ENCODE measurements around the gene PRKCG.
"Not testable (repeated sequence)": the region's sequence is repeated elsewhere in the genome, so short reads cannot be mapped to it uniquely, and the experiment has no call there.

Gene PRKCG

GRCh38 chr19:53868091-53868891, 13.7 kb upstream of the PRKCG start:
- Histone ChIP-seq H3K79me2 (ENCODE audit: insufficient read depth, low read length) (no peaks in the 10 kb centered on the region), H3K27ac (ENCODE audit: low read depth, low read length, poor library complexity, severe bottlenecking) (no peak overlapping the region), H2AFZ (ENCODE audit: low read length) (no peak overlapping the region), H4K20me1 (ENCODE audit: insufficient read depth, low read length) (no peaks in the 10 kb centered on the region), H3K27me3 (ENCODE audit: insufficient read depth, low read length) (no peaks in the 10 kb centered on the region), H3F3A (ENCODE audit: insufficient read depth, low read length) (no peaks in the 10 kb centered on the region), H3K4me1 (ENCODE audit: insufficient read depth, low read length, severe bottlenecking) (no peaks in the 10 kb centered on the region), H3K4me2 (ENCODE audit: low read length) (no peak overlapping the region), H3K36me3 (ENCODE audit: insufficient read depth, low read length) (no peaks in the 10 kb centered on the region), H3K9me3 (ENCODE audit: low read length) (no peaks in the 10 kb centered on the region), H3K9ac (ENCODE audit: low read length) (no peak overlapping the region), H3K9me2 (ENCODE audit: low read depth, low read length) (no peaks in the 10 kb centered on the region), H3K4me3 (ENCODE audit: low read depth, low read length, poor library complexity, severe bottlenecking) (no peak overlapping the region)
- TF ChIP-seq EZH2 (IDR thresholded peaks at IDR 0.05; ENCODE audit: borderline replicate concordance, low read length) (no peak), CTCF (IDR thresholded peaks at IDR 0.05; ENCODE audit: low read length) (no peak)

- Histone ChIP-seq H3K4me1 (ENCODE audit: insufficient read depth, low read length, severe bottlenecking) (no peaks in the 10 kb centered on the region), H3K9me3 (ENCODE audit: low read length) (no peaks in the 10 kb centered on the region), H3K36me3 (ENCODE audit: insufficient read depth, low read length) (no peaks in the 10 kb centered on the region), H3K9me2 (ENCODE audit: low read depth, low read length) (no peaks in the 10 kb centered on the region), H3K4me2 (ENCODE audit: low read length) (no peak overlapping the region), H3F3A (ENCODE audit: insufficient read depth, low read length) (no peaks in the 10 kb centered on the region), H4K20me1 (ENCODE audit: insufficient read depth, low read length) (no peaks in the 10 kb centered on the region), H2AFZ (ENCODE audit: low read length) (no peak overlapping the region), H3K27me3 (ENCODE audit: insufficient read depth, low read length) (no peaks in the 10 kb centered on the region), H3K27ac (ENCODE audit: low read depth, low read length, poor library complexity, severe bottlenecking) (no peak overlapping the region), H3K79me2 (ENCODE audit: insufficient read depth, low read length) (no peaks in the 10 kb centered on the region), H3K4me3 (ENCODE audit: low read depth, low read length, poor library complexity, severe bottlenecking) (no peak overlapping the region), H3K9ac (ENCODE audit: low read length) (no peak overlapping the region)
- no peak for TF ChIP-seq CTCF (IDR thresholded peaks at IDR 0.05; ENCODE audit: low read length)
- TF ChIP-seq EZH2 (IDR thresholded peaks at IDR 0.05; ENCODE audit: borderline replicate concordance, low read length): no peak
Measured at GRCh38 chr19:53868892-53869804, 12.8 kb upstream of the PRKCG start.

GRCh38 chr19:53869805-53870484, 12.1 kb upstream of the PRKCG start:
- H3K9me2 ChIP-seq (ENCODE audit: low read depth, low read length); H3K79me2 ChIP-seq (ENCODE audit: insufficient read depth, low read length); H3K27me3 ChIP-seq (ENCODE audit: insufficient read depth, low read length); H3K4me3 ChIP-seq (ENCODE audit: low read depth, low read length, poor library complexity, severe bottlenecking); H3K27ac ChIP-seq (ENCODE audit: low read depth, low read length, poor library complexity, severe bottlenecking); H3K4me2 ChIP-seq (ENCODE audit: low read length); H3K36me3 ChIP-seq (ENCODE audit: insufficient read depth, low read length); H4K20me1 ChIP-seq (ENCODE audit: insufficient read depth, low read length); H3K9ac ChIP-seq (ENCODE audit: low read length); H3F3A ChIP-seq (ENCODE audit: insufficient read depth, low read length); H3K4me1 ChIP-seq (ENCODE audit: insufficient read depth, low read length, severe bottlenecking); H3K9me3 ChIP-seq (ENCODE audit: low read length); H2AFZ ChIP-seq (ENCODE audit: low read length): not testable (repeated sequence)
